Activated CD4-positive, alpha-beta memory T cell treated with anti-CD3 and anti-CD28 coated beads for 36 hours (primary cell): ENCODE data around the gene WARS2. TPM values are rescaled to one million over a fixed set of nuclear protein-coding genes. Genes with fewer than 3 reads are reported as not detected.

Source experiments
- CTCF ChIA-PET: fragments of 350-600 bp; sonication (Branson Sonifier 250); formaldehyde crosslinking; loops from one replicate; lab custom pipeline; 2021; ENCODE audit warnings: antibody characterized with exemption, inconsistent platforms; lab: Charles Lee
- POLR2A ChIA-PET: fragments of 350-600 bp; sonication (Branson Sonifier 250); formaldehyde crosslinking; loops from one replicate; lab custom pipeline; 2021; ENCODE audit warnings: antibody characterized with exemption; lab: Charles Lee
- DNase-seq: peaks from one replicate; pipeline ENCODE4 v3.0.0-alpha.2; 2020
- H3K27ac Mint-ChIP-seq: one replicate; pipeline ENCODE4 v1.8.0; 2021; ENCODE audit warnings: mixed read lengths
- H3K27me3 Mint-ChIP-seq: one replicate; pipeline ENCODE4 v1.8.0; 2021; ENCODE audit warnings: mixed read lengths
- H3K36me3 Mint-ChIP-seq: one replicate; pipeline ENCODE4 v1.8.0; 2021; ENCODE audit warnings: mixed read lengths
- H3K4me1 Mint-ChIP-seq: one replicate; pipeline ENCODE4 v1.8.0; 2021; ENCODE audit warnings: low read depth, mixed read lengths
- H3K4me3 Mint-ChIP-seq: one replicate; pipeline ENCODE4 v1.8.0; 2021; ENCODE audit warnings: mild to moderate bottlenecking, mixed read lengths
- H3K9me3 Mint-ChIP-seq: one replicate; pipeline ENCODE4 v1.8.0; 2021; ENCODE audit warnings: mixed read lengths
- intact Hi-C: fragments of 100-400 bp; cut with micrococcal nuclease; formaldehyde crosslinking; loops from one replicate; pipeline ENCODE4 v1.15.1; 2023
- total RNA-seq, 2 experiments: library from RNA; stranded (reverse); gene quantifications; one replicate each; pipeline ENCODE4 v1.2.3, GENCODE V29; 2021

WARS2 gene
- total RNA-seq, 2 experiments from 2014 or later = 16.7 to 18.2 TPM

DNA sequence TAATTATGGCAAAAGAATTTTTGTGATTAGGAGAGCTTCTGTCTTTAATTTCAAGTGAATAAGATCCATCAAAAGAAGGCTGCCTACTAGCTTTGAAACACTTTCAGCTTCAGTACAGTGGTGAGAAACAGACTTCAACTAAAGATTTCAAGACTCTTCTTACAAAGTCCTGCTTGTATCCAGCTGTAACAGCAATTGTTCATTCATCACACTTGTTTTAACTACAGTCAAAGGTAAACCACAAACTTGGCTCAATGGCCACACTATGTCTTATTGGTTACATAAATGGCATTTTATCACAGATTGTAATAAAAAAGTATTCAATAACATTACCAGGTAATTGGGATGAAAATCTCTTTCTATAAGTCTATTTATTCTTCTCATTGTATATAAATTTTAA is 59.2 kb downstream of the WARS2 start:
- no peaks in the 10 kb centered on the region for H3K4me1 Mint-ChIP-seq
- ChIA-PET POLR2A (no interaction called here), CTCF (no interaction called here)
- H3K9me3 Mint-ChIP-seq = peaks cover 16% of the 10 kb centered on the region
- H3K4me3 Mint-ChIP-seq = no peak overlapping the region
- peaks cover 31% of the 10 kb centered on the region for H3K36me3 Mint-ChIP-seq
- intact Hi-C loops = no loop called here
- no peak overlapping the region for H3K27ac Mint-ChIP-seq
- H3K27me3 Mint-ChIP-seq = no peaks in the 10 kb centered on the region
- DNase-seq = no peak

DNA sequence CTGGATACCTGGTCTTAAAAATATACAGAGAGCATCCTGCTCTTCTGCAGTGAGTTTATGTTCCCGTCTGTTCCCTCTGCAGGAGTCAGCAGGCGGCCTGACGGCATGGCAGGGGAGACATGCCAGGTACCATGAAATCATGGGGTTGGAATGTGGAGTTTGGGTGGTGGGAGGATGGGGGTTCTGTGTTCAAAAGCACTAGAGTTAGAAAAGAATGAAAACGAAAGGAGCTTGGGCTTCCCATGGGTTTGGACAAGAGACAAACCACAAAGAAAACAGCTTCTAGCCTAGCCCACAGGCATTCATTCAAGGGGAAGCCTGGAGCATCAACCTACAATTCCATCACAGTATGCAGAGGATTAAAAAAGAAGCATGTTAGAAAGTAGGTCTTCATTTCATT is 59.9 kb downstream of the WARS2 start:
- Mint-ChIP-seq H3K4me3 (no peak overlapping the region), H3K27ac (no peak overlapping the region), H3K27me3 (no peaks in the 10 kb centered on the region), H3K9me3 (peaks cover 16% of the 10 kb centered on the region), H3K36me3 (peaks cover 38% of the 10 kb centered on the region), H3K4me1 (no peaks in the 10 kb centered on the region)
- POLR2A ChIA-PET = no interaction called here
- intact Hi-C loops = no loop called here
- no peak for DNase-seq
- CTCF ChIA-PET = no interaction called here

DNA sequence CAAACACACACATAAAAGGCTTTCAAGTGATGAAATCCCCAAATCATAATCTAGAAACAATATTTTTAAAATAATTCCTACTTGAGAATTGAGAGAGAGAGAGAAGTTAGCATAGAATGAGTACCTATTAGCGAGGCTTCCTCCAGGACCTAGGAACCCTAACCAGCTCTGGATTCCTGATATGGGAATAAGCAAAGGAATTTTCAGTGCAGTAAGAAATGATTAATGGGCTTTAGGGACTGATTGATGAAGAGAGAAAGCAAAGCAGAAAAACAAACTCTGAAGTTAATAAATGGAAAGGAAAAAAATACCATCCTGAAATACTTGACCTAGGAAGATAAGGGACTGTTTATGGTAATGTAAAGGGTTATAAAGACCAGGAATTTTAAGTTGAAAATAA is 60.6 kb downstream of the WARS2 start:
- ChIA-PET POLR2A (no interaction called here), CTCF (no interaction called here)
- intact Hi-C loops = no loop called here
- Mint-ChIP-seq H3K4me3 (no peak overlapping the region), H3K4me1 (no peaks in the 10 kb centered on the region), H3K27ac (no peak overlapping the region), H3K27me3 (no peaks in the 10 kb centered on the region), H3K9me3 (peaks cover 9% of the 10 kb centered on the region), H3K36me3 (peaks cover 31% of the 10 kb centered on the region)
- no peak for DNase-seq

DNA sequence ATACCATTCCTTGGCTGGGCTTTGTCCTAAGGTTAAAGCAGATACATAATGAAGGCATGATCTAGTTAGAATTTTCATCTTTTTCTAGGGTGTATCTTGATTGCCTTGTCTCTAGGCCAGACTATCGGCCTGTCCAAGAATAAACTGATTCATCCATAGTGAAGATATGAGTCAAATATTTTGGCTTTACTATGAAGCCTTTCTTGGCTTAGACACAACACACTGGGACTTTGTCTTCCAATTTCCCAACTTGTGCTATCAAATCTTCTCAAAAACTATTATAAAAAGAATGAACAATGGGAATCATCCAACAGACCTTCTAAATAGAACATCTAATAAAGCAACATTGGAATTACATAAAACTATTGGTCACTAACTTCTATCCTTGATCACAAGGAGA is 64.8 kb downstream of the WARS2 start:
- peaks cover 12% of the 10 kb centered on the region for H3K9me3 Mint-ChIP-seq
- no peaks in the 10 kb centered on the region for H3K27me3 Mint-ChIP-seq
- H3K4me3 Mint-ChIP-seq = no peak overlapping the region
- no peak for DNase-seq
- no peaks in the 10 kb centered on the region for H3K4me1 Mint-ChIP-seq
- no peak overlapping the region for H3K27ac Mint-ChIP-seq
- intact Hi-C loops = no loop called here
- ChIA-PET POLR2A (no interaction called here), CTCF (no interaction called here)
- peaks cover 54% of the 10 kb centered on the region for H3K36me3 Mint-ChIP-seq

DNA sequence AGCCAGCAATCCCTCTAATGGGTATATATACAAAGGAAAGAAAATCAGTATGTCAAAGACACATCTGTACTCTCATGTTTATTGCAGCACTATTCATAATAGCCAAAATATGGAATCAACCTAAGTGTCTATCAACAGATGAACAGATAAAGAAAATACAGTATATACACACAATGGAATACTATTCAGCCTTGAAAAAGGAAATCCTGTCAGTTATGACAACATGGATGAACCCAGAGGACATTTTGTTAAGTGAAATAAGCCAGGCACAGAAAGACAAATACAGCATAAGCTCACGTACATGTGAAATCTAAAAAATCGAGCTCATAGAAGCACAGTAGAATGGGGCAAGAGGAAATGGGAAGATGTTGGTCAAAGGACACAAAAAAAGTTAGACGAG is 69.1 kb downstream of the WARS2 start:
- no peaks in the 10 kb centered on the region for H3K27me3 Mint-ChIP-seq
- peaks cover 3% of the 10 kb centered on the region for H3K9me3 Mint-ChIP-seq
- no peak overlapping the region for H3K4me3 Mint-ChIP-seq
- H3K4me1 Mint-ChIP-seq = no peaks in the 10 kb centered on the region
- peaks cover 42% of the 10 kb centered on the region for H3K36me3 Mint-ChIP-seq
- H3K27ac Mint-ChIP-seq = no peak overlapping the region
- intact Hi-C loops = no loop called here
- POLR2A ChIA-PET = no interaction called here
- CTCF ChIA-PET = no interaction called here
- no peak for DNase-seq

DNA sequence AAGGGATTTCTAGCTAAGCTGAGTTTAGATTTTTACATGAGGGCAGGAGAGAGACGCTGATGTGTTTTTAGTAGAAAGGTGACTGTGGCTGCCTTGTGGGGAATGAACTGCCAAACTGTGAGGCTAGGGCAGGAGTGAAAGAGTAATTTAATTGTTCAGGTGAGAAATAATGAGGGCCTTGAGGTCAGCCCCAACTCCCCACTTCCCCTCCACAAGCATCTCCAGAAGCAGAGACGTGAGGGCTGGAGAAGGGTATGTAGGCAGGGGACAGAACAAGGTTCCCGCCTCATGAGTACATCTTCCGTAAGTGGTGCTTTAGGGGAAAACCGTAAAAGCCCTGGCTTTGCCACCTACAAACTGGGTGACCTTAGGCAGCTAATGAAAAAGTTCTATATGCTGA is 70.8 kb downstream of the WARS2 start:
- Mint-ChIP-seq H3K4me3 (no peak overlapping the region), H3K27me3 (no peaks in the 10 kb centered on the region), H3K36me3 (peaks cover 33% of the 10 kb centered on the region), H3K4me1 (no peaks in the 10 kb centered on the region), H3K27ac (no peak overlapping the region), H3K9me3 (peaks cover 3% of the 10 kb centered on the region)
- DNase-seq = no peak
- ChIA-PET CTCF (no interaction called here), POLR2A (no interaction called here)
- intact Hi-C loops = no loop called here

DNA sequence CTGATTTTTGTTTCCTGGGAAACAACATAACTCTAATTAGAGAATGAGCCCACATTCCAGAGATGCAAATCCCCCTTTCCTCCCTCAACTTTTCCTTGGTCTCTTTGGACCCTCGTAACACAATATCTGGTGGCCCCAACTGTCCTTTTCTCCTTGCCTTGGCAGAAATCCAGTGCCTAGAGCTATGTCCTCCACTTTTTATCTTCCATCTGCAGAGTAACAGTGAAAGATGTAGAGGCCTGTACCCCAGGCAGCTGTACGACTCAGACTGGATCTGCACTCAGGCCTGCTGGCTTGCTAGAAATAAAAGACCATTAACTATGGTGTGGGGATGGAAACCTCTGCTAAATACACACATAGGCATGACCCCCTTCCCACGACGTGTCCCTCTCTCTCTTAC is 72.0 kb downstream of the WARS2 start:
- ChIA-PET CTCF (no interaction called here), POLR2A (no interaction called here)
- intact Hi-C loops = no loop called here
- no peak overlapping the region for H3K4me3 Mint-ChIP-seq
- H3K27me3 Mint-ChIP-seq = no peaks in the 10 kb centered on the region
- peaks cover 36% of the 10 kb centered on the region for H3K36me3 Mint-ChIP-seq
- H3K9me3 Mint-ChIP-seq = peaks cover 3% of the 10 kb centered on the region
- no peaks in the 10 kb centered on the region for H3K4me1 Mint-ChIP-seq
- DNase-seq = no peak
- no peak overlapping the region for H3K27ac Mint-ChIP-seq

DNA sequence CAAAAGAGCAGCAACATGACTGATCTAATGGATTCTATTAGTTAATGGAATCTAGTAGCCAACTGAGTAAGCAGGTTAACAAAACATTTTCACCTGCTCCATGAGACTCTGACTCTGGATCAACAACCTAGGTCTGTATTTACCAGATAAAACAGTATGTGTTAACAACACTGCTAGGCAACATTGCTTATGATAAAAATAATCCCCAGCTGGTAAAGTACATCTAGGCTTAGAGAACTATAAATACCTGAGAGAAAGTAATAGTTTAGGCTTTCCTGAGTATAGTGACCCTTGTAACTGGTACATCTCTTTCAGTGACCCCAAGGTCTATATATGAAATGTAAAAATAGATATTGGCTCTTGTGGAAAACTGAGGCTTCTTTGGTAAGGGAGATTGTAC is 78.8 kb downstream of the WARS2 start:
- Mint-ChIP-seq H3K27me3 (no peaks in the 10 kb centered on the region), H3K36me3 (peaks cover 33% of the 10 kb centered on the region), H3K4me3 (no peak overlapping the region), H3K4me1 (no peaks in the 10 kb centered on the region), H3K27ac (no peak overlapping the region), H3K9me3 (peaks cover 3% of the 10 kb centered on the region)
- POLR2A ChIA-PET = no interaction called here
- CTCF ChIA-PET = no interaction called here
- no peak for DNase-seq
- intact Hi-C loops = no loop called here

DNA sequence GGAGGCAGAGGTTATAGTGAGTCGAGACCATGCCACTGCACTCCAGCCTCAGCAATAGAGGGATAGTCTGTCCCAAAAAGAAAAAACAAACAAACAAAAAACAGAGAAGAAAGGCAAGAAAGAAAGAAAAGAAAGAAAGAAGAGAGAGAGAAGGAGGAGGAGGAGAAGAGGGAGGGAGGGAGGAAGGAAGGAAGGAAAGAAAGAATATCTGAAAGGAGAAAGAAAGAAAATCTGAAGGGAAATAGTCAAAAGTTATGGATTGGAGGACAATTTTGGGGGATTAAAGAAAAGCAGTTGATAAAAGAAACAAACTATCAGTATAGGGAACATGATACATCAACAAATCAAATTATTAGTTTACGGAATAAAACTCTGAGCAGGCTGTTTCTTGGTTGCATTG is 84.9 kb downstream of the WARS2 start:
- DNase-seq = no peak
- Mint-ChIP-seq H3K4me1 (no peaks in the 10 kb centered on the region), H3K27me3 (no peaks in the 10 kb centered on the region), H3K9me3 (peaks cover 3% of the 10 kb centered on the region), H3K36me3 (peaks cover 21% of the 10 kb centered on the region), H3K27ac (no peak overlapping the region), H3K4me3 (no peak overlapping the region)
- intact Hi-C loops = no loop called here
- POLR2A ChIA-PET = no interaction called here
- CTCF ChIA-PET = no interaction called here

GRCh38 chr1:119053917-119054316 is 86.5 kb downstream of the WARS2 start:
- ChIA-PET POLR2A (no interaction called here), CTCF (interaction anchor here (0.6 kb wide), 1 partner anchor 195 kb away, joined by 3 read pairs; no protein-coding TSS in a partner anchor)
- Mint-ChIP-seq H3K27me3 (no peaks in the 10 kb centered on the region), H3K4me1 (no peaks in the 10 kb centered on the region), H3K4me3 (no peak overlapping the region), H3K9me3 (peaks cover 2% of the 10 kb centered on the region), H3K36me3 (peaks cover 23% of the 10 kb centered on the region), H3K27ac (no peak overlapping the region)
- intact Hi-C loops = no loop called here
- no peak for DNase-seq

- Mint-ChIP-seq H3K4me1 (no peaks in the 10 kb centered on the region), H3K4me3 (no peak overlapping the region), H3K27ac (no peak overlapping the region), H3K36me3 (peaks cover 20% of the 10 kb centered on the region), H3K9me3 (peaks cover 2% of the 10 kb centered on the region), H3K27me3 (no peaks in the 10 kb centered on the region)
- CTCF ChIA-PET = interaction anchor here (0.6 kb wide), 1 partner anchor 44 kb away, joined by 3 read pairs; no protein-coding TSS in a partner anchor
- no peak for DNase-seq
- intact Hi-C loops = no loop called here
- POLR2A ChIA-PET = no interaction called here
These were observed 88.2 kb downstream of the WARS2 start for GRCh38 chr1:119052267-119052666.

- DNase-seq = no peak
- H3K36me3 Mint-ChIP-seq = peaks cover 41% of the 10 kb centered on the region
- H3K27ac Mint-ChIP-seq = no peak overlapping the region
- ChIA-PET CTCF (no interaction called here), POLR2A (no interaction called here)
- peaks cover 2% of the 10 kb centered on the region for H3K9me3 Mint-ChIP-seq
- no peaks in the 10 kb centered on the region for H3K27me3 Mint-ChIP-seq
- H3K4me1 Mint-ChIP-seq = no peaks in the 10 kb centered on the region
- intact Hi-C loops = no loop called here
- H3K4me3 Mint-ChIP-seq = no peak overlapping the region
These were observed 91.6 kb downstream of the WARS2 start for GRCh38 chr1:119048624-119049404.

DNA sequence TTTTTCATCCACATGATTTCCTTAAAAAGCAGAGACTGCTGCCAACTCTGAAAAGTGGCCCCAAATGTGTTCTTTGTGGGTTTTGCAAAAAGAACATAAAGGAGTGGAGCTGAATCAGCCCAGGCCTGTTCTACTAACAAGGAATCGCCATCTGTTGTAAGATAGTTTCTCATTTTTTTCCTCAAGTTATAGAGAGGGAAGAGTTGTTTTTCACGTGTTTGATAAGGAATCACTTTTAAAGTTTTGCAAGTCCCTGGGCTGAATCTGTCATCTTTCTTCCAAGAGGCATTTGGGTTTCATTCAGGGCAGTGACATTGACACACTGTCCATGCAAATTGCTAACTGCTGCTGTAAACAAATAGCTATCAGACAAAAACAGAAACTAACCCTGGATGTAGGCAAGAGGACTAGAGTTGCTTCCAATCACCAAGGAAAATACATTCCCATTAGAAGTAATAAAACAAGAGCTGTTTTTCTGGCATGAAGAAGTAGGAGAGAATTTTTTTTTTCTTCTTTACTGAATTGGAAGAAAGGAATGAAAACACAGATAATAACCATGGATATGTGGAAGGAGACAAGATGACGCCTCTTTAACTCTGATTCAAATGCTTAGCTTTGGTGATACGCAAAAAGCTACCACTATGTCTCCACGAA is 93.5 kb downstream of the WARS2 start:
- no peak overlapping the region for H3K4me3 Mint-ChIP-seq
- intact Hi-C loops = no loop called here
- no peaks in the 10 kb centered on the region for H3K4me1 Mint-ChIP-seq
- DNase-seq = no peak
- CTCF ChIA-PET = interaction anchor here (0.6 to 0.7 kb wide), 2 partner anchors 73 to 939 kb away, joined by 4 to 6 read pairs; no protein-coding TSS in a partner anchor
- no peaks in the 10 kb centered on the region for H3K27me3 Mint-ChIP-seq
- POLR2A ChIA-PET = no interaction called here
- peaks cover 2% of the 10 kb centered on the region for H3K9me3 Mint-ChIP-seq
- H3K27ac Mint-ChIP-seq = no peak overlapping the region
- H3K36me3 Mint-ChIP-seq = peaks cover 50% of the 10 kb centered on the region
